HG02763 (cell line): ENCODE data around the gene MYL9.

Experiments used
- ATAC-seq: cut with Tn5 transposase; IDR thresholded peaks from one replicate; pipeline ENCODE4 v1.9.1; 2021; ENCODE audit warnings: mild to moderate bottlenecking, moderate library complexity; ENCODE audit not compliant: unreplicated experiment

Gene MYL9

DNA sequence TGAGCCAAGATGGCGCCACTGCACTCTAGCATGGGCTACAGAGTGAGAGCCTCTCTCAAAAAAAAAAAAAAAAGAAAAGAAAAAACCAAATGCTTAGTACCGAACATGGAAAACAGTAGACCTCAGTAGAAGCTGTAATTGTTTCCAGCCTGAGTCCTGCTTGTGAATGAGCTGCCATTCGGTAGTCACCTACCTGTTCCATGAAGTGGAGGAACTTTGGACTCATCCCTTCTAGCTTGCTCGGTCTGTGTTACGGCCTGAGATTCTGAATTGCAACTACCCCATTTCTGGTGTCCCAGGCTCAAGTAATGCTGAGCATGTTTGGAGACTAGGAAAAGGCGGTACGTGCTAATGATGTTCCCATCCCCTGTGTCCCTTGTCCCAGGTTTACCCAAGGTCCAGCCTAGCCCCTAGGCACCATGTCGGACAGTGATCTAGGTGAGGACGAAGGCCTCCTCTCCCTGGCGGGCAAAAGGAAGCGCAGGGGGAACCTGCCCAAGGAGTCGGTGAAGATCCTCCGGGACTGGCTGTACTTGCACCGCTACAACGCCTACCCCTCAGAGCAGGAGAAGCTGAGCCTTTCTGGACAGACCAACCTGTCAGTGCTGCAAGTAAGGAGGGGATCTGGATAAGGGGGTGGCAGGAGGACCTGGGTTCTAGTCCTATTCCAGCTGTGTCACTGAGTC is 37.2 kb downstream of the MYL9 start:
- ATAC-seq = no peak

- no peak for ATAC-seq
Observed at GRCh38 chr20:36579996-36580545, 38.8 kb downstream of the MYL9 start.

GRCh38 chr20:36582322-36582721 is 41.0 kb downstream of the MYL9 start:
- no peak for ATAC-seq

DNA sequence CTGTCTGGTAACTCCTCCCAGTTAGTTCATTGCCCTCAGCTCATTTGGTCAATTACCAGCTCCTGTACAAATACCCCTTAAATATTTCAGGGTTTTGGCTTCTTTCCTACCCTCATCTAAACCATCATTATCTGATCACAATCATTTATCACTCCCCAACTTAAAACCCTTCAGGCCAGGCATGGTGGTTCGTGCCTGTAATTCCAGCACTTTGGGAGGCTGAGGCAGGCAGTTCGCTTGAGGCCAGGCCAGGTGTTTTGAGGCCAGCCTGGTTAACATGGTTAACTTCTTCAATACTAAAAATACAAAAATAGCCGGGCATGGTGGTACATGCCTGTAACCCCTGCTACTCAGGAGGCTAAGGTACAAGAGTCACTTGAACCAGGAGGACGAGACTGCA is 41.5 kb downstream of the MYL9 start:
- no peak for ATAC-seq

DNA sequence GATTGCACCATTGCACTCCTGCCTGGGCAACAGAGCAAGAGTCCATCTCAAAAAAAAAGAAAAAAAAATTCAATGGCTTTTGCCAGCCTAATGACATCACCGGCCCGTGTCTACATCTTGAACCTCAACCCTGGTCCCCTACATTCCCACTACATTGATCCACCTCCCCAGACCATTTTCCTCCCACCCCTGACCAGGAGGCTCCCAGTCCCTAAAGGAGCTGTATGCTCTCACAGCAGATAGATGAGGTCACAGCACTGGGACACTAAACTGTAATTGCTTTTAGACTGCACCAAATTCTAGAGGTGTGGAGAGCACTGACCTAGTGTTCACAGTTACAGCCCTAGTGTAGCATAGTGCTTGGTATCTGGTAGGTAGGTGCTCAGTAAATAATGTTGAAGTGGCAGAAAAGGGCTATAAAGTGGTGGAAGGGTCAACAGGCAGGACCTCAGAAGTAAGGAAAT is 42.7 kb downstream of the MYL9 start:
- ATAC-seq = no peak

DNA sequence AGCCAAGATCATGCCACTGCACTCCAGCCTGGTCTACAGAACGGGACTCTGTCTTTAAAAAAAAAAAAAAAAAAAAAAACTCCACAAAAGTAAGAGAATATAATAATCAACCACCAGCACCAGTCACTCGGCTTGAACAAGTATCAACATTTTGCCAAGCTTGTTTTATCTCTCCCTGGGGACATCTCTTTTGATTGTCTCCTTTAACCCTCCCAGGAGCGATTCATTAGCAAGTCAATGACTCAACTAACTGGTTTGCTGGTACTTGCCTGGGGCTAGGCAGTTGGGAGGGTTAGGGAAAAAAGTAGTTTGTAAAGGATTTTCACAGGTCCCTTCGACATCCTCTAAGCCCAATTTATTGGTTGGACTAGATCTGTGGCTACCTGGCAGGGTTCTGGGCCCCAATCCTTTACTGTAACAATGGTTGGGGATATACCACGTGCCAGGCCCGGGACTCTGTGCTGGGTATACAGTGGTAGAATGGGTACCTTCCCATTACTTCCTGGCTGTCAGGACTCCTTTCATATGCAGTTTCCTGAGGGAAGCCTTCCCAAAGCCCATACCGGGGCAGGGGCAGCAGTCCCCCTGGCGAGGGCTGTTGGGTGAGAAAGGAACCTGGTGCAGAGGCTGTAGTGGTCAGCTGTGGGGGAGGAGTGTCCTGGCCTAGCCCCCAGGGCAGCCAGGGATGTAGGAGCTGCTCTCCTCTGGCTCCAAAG is 44.2 kb downstream of the MYL9 start:
- no peak for ATAC-seq

GRCh38 chr20:36587388-36588070 is 46.2 kb downstream of the MYL9 start:
- no peak for ATAC-seq

GRCh38 chr20:36591281-36591680 is 50.0 kb downstream of the MYL9 start:
- no peak for ATAC-seq

GRCh38 chr20:36591854-36592641 is 50.7 kb downstream of the MYL9 start:
- ATAC-seq = no peak

DNA sequence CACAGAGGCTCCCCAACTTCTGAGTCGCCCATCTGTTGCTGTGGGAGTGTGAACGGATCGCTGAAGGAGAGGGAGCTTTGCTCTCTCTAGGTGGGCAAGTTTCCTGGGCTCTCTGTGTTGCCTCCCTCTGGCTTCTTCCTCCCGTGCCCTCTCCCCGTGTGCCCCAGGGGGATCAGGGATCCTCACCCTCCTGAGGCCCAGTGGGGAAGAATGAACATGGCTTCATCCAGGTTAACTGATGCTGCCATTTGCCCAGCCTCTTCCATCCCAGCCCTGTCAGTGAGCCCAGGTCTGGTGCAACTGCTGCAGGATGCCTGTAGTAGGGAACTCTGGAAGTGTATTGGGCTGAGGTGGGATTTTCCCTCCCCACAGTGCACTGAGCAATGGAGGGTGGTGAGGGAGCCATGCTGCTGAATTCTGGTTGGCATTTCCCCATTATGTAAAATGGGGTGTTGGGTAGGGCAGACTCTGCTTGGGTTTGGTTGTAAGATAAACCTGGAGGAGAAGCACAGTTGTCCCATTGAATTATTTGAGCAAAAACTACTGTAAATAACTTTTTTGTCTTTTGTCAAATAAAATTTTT is 52.1 kb downstream of the MYL9 start:
- ATAC-seq = no peak

GRCh38 chr20:36599912-36600345 is 58.6 kb downstream of the MYL9 start:
- ATAC-seq = no peak
